Tibial nerve (tissue), 4 donors: ENCODE results near the gene HS3ST6.

Source experiments
- CTCF ChIP-seq, 5 experiments: fragments of 200-600 bp in 3 of 5; fragments of 450-650 bp in 2 of 5; sonication (generic) in 3 of 5; IDR thresholded peaks; one replicate each; pipeline ENCODE4 v1.5.1; 2016 to 2019; ENCODE audit warnings: antibody characterized with exemption in 5 of 5, mild to moderate bottlenecking in 3 of 5, moderate library complexity in 2 of 5
- EP300 ChIP-seq, 2 donors: sonication (generic); formaldehyde crosslinking; IDR thresholded peaks; one replicate each; pipeline ENCODE4 v1.6.1; 2017; ENCODE audit warnings: antibody characterized with exemption in 2 of 2, mild to moderate bottlenecking in 1 of 2
- POLR2A ChIP-seq, 2 donors: fragments of 450-650 bp; IDR thresholded peaks; one replicate each; pipeline ENCODE4 v1.6.1; 2017; ENCODE audit warnings: antibody characterized with exemption in 2 of 2, mild to moderate bottlenecking in 2 of 2, moderate library complexity in 2 of 2

- no peak for TF ChIP-seq CTCF (IDR thresholded peaks at IDR 0.05)
- no peak for TF ChIP-seq POLR2A (IDR thresholded peaks at IDR 0.05)
- no peak for TF ChIP-seq EP300 (IDR thresholded peaks at IDR 0.05)
Measured at GRCh38 chr16:1890708-1891050, 27.5 kb downstream of the HS3ST6 start.
